ENCODE measurements around the gene TBRG4.
A peak's percentile ranks its signal among the peaks of the same experiment; 100 is the strongest.
"Not testable (repeated sequence)": the region's sequence is repeated elsewhere in the genome, so short reads cannot be mapped to it uniquely, and the experiment has no call there.

TBRG4 gene

DNA sequence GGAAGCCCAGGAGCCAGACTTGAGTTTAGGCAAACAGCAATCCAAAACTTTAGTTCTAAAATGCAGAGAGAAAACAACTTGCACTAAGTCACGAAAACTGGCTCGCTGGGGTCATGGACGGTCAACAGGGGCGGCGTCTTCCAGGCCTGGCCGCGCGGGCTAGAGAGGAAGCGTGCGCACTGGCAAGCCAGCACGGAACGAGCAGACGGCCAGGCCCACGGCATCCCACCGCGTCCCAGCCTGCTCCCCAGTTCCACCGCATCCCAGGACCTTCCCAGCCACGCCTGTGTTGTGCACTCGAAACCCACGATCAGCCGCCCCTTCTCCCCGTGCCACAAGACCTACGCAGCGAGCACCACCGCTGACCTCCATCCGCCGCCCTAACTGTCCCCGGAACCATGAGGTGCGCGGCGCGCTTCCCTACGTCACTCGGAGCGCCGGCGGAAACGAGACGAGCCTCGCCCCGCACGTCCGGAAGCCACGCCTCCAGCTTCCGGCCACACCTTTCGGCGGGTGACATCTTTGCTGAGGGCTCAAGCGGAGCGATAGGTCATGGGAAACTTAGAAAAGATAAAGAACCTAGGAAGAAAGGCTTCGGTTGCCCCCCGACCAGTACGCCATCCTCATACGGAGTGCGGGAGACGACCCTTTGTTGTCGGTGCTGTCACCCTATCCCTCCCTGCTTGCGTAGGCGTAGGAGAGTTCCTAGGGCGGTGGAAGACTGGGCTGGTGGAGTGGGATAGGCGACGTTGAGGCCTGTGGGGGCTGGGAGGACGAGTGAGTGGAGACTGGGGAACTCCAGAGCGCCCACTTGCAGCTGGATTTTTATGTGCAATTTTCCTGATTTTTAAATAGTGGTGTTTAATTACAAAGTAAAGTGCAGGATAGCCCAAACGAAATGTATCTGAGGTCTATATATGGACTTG, at the start of gene TBRG4:
Gene TBRG4, minus strand, starts transcription at position 400 of the 926 bp plus-strand sequence. CDS start 2,460 bp downstream, outside the sequence.
- DNase-seq, result peak; percentile 91

GRCh38 chr7:45161138-45161537, 49.6 kb upstream of the TBRG4 start:
- no peak for DNase-seq

GRCh38 chr7:45160417-45160881, 49.0 kb upstream of the TBRG4 start:
- DNase-seq, result no peak

DNA sequence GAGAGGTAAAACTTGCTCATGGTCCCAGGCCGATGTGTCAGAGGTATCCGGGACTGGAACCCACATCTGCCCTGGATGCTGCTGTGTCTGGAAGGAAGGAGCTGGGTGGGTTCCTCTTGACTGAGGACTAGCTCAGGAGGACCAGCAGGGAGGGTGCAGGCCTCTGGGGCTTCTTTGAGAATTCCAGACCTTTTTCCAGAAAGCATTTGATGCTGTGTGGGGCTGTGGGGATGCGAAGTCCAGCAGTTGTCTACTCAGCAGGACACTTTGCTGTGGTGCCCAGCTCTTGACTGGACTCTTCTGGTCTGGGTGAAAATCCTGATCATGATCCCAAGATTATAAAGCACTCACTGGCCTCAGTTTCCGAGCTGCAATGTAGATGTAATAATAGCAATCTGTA, 47.8 kb upstream of the TBRG4 start:
- no peak for DNase-seq

- no peak for DNase-seq
Observed at GRCh38 chr7:45158471-45158870, 47.0 kb upstream of the TBRG4 start.

DNA sequence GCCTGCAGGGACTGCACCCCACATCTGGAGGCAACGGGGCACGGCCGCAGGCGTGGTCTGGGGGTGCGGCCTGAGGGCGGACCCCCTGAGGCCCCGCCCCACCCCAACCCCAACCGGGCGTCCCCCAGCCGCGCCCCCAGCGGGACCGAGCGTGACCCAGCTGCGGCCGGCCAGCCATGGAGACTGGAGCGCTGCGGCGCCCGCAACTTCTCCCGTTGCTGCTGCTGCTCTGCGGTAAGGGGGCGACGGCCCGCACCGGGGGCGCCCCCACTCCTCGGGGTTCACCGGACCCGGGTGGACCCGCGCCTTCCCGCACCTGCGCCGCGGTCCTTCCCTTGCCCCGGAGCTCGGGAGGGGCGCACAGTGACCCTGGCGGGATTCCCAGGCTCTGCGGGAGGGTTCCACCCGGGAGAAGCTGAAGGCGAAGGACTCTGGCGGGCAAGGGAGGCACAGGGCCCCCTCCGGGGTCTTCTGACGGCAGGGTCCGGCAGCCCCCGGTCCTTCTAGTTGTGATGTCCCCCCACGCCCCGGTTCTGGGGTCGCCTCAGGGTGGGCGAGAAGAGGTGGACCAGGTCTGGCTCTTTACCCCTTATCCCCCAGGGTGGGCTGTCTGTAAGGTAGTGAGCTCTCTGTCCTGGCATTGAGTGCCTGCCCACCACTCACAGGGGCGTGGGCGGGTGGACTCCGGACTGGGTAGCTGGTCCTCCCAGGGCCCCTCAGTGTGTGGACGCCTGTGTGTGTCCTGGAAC, 46.3 kb upstream of the TBRG4 start, which contains the start of gene RAMP3:
Gene RAMP3, plus strand, starts transcription at position 139 of the 749 bp plus-strand sequence. Its CDS starts 38 bp downstream, at position 177.
- DNase-seq, result no peak

DNA sequence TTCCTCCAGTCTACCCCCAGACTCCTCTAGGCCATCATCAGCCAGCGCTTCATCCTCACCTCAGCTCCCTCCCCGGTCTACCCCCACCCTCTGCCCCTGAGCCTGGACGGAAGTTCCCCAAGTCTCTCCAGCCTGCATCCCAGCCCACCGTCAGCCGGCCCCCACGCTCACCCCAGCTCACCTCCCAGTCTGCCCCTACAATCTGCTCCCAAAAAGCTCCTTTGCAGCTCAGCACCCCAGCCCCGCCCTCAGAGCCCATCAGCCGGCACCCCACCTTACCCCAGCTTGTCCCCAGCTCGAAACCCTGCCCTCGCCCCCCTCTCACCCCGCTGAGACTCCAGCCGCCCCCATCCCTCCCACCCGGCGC, 45.8 kb upstream of the TBRG4 start:
- no peak for DNase-seq

GRCh38 chr7:45156516-45157272, 45.2 kb upstream of the TBRG4 start:
- DNase-seq, result no peak

- DNase-seq, result no peak
Observed at GRCh38 chr7:45155941-45156340, 44.4 kb upstream of the TBRG4 start.

GRCh38 chr7:45155357-45155900, 43.9 kb upstream of the TBRG4 start:
- no peak for DNase-seq

GRCh38 chr7:45153861-45154260, 42.4 kb upstream of the TBRG4 start:
- DNase-seq, result not testable (repeated sequence)

- DNase-seq, result no peak
Observed at GRCh38 chr7:45153233-45153632, 41.7 kb upstream of the TBRG4 start.

DNA sequence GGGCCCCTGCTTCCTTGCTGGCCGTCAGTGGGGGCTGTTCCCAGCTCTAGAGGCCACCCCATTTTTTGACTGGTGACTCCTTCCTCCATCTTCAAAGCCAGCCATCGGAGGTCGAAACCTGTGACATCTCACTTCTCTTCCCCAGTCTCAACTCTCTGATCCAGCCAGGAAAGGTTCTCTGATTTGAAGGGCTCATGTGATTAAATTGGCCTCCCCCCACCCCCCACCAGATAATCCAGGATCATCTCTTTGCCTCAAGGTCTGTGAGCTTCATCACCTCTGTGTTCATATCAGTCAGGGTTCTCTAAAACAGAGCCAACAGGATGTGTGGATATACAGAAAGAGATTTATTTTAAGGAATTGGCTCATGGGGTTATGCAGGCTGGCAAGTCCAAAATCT, 40.5 kb upstream of the TBRG4 start:
- no peak for DNase-seq

GRCh38 chr7:45151131-45151684, 39.7 kb upstream of the TBRG4 start:
- DNase-seq, result no peak

DNA sequence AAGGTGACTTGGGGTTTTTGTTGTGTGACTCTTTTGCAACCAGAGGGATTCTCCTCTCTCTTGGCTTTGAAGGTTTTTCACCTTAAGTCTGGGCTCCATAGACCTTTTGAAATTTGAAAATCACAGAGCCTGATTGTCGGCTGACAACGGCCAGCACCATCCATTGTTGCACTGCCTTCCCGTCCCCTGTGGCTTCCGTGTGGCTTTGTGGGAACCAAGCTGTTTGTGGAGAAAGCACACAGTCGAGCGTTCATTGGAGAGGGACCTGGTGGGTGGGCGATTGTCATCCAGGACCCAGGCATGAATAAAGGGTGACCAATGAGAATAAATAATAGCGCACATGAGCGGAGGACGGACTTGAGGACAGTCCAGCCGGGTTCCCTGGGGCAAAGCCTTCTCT, 38.7 kb upstream of the TBRG4 start:
- DNase-seq, result no peak

- DNase-seq, result no peak
Observed at GRCh38 chr7:45149606-45150005, 38.1 kb upstream of the TBRG4 start.

GRCh38 chr7:45148653-45148973, 37.1 kb upstream of the TBRG4 start:
- DNase-seq, result no peak

DNA sequence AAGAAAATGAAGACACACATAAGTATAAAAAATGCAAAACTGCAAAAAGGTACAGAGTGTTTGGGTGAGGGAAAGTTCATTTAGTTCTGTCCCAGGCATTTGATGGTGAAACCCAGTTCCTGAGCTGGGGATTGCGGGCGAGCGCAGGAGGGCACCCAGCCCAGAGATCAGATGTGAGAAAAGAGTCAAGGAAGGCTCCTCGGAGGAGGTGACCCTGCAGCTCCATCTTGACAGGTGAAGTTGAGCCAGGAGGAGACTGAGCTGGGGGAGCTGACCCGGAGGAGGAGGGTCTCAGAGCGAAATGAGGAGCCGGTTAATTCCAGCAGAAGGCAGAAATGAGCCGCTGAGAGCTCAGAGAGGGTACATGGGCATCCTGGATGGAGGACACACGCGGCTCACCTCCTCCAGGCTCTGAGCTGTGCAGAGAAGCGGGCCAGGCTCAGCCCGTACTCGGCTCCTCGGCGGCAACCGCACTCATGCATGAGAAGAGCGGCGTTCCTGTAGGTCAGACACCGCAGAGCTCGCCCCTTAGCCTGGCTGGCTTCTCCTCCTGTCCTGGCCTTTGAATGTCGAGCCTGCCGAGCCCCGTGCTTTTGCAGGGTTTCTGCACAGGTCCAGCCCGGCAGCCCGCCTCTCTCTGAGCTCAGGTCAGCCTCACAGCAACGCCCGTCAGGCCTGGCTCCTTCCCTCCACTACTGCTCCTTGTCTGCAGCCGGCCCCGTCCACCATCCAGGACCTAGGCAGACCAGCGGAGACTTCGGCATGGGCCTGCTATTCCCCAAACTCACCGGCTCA, 36.6 kb upstream of the TBRG4 start:
- DNase-seq, result no peak

DNA sequence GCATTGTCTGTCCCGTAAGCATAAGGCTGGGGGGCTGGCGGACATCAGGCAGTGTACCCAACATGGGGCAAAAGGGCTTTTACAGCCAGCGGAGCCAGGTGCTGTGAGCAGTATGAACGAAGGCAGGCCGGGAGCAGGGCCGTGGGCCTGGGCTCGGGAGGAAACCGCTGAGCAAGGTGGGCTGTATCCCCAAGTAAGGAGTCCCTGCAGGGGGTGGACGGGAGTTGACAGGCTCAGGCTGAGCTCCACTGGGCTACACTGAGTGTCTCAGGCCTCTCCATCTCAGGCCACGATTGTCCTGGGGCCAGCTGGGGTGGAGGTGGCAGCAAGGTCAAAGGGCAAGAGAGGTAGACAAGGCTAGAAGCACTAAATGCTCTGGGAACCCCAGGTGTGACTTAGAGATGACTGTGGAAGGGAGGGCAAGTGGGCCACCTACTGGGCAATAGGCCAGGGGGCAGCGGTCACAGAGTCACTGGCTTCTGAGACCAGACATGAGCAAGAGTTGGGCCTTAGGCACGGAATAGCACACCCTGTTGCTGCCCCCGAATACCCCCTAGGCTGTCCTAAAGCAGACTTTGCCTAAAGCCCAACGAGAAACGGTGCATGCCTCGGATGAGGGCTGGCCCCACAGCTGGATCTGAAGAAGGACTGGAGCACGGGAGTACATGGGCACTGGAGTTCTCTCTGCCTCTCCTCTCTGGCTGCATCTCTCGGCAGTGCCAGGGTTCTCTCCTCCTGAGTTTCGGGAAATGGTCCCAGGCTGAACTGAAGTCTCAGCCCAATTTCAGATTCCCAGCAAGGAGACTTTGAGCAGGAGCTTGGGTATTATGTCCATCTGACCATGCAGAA, 35.3 kb upstream of the TBRG4 start:
- DNase-seq, result no peak

DNA sequence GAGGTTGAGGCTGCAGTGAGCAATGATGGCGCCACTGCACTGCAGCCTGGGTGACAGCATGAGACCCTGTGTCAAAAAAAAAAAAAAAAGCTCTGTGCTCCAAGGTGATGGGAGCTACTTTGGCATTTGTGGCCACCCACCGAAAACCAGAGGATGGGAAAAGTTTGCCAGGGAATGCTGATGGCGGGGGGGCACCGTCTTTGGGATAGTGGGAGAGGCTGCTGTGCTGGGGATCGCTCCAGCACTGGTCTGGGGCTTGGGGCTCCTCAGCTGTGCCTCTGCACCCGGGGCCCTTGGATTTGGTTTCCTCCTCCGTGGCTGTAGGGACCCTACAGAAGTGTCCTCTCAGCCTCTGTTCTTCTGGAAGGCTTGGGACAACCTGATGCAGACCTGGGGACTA, 34.4 kb upstream of the TBRG4 start:
- DNase-seq, result no peak

DNA sequence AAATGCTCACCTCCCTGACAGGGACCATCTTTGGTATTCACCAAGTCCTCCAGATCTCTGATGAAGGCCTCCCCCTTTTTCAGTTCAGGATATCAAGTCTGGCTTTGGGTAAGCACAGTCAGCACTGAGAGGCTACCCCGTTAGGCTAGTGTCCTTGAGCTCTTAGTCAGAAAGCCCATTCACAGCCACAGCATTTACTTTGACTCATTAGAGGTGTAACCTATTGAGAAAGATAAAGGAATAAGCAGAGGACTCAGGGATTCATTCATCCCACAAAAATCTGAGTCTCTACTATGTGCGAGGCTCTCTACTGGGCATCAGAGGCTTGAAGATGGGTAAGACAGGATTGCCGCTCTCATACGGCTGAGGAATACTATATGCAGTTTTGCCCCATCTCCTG, 32.1 kb upstream of the TBRG4 start:
- DNase-seq, result no peak
